Measurements from ENCODE around the gene OR4K5. TPM values are rescaled to one million over a fixed set of nuclear protein-coding genes. Genes with fewer than 3 reads are reported as not detected.
"Not testable (repeated sequence)": the region's sequence is repeated elsewhere in the genome, so short reads cannot be mapped to it uniquely, and the experiment has no call there.

Gene OR4K5
- total RNA-seq, 2 donors from 2014 or later, result not detected

DNA sequence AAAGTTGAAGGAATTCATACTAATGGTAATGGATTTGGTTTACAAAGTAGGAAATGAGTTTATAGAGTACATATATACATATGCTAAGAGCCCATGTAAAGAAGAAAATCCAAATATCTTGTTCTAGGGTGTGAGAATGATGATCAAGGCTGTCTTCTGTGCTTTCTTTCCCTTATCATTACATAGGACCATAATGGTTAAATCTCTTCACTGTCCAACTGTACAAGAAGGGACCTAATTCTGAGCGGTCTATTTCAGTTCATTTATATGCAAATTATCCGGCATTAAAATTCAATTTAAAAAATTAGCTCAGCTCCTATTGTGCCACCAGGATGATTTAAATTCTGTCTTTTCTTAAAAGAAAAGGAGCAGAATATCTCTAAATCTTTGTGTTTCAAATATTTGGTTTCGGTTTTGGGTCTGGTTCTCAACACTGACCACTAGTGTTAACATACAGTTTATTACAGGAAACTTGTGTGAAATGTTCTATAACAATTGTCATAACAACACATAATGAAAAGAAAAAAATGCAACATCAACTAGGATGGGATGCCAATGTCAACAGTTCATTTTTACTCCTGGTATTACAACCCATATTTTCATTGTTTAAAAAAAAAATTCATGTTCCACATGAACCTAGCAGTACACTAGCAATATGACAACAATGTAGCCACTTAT, 27.1 kb downstream of the OR4K5 start:
- TF ChIP-seq, protein P1, sequence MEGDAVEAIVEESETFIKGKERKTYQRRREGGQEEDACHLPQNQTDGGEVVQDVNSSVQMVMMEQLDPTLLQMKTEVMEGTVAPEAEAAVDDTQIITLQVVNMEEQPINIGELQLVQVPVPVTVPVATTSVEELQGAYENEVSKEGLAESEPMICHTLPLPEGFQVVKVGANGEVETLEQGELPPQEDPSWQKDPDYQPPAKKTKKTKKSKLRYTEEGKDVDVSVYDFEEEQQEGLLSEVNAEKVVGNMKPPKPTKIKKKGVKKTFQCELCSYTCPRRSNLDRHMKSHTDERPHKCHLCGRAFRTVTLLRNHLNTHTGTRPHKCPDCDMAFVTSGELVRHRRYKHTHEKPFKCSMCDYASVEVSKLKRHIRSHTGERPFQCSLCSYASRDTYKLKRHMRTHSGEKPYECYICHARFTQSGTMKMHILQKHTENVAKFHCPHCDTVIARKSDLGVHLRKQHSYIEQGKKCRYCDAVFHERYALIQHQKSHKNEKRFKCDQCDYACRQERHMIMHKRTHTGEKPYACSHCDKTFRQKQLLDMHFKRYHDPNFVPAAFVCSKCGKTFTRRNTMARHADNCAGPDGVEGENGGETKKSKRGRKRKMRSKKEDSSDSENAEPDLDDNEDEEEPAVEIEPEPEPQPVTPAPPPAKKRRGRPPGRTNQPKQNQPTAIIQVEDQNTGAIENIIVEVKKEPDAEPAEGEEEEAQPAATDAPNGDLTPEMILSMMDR (IDR thresholded peaks at IDR 0.05), result no peak
- TF ChIP-seq POLR2A (IDR thresholded peaks at IDR 0.05), result no peak
- H3K36me3 ChIP-seq (replicated peaks in 1 of 2; ENCODE audit: insufficient read depth in 1 of 2, low read depth in 2 of 2), result no peaks in the 10 kb centered on the region
- intact Hi-C loops (cut with DNase I), result no loop called here
- WGBS, 2 donors, result 56 to 69% methylated on average over 3 of the region's 3 CpGs
- no peaks in the 10 kb centered on the region for H3K27me3 ChIP-seq
- DNase-seq, result no peak
- no peak for ATAC-seq
- no peaks in the 10 kb centered on the region for H3K9me3 ChIP-seq
- no peaks in the 10 kb centered on the region for H3K4me1 ChIP-seq
- no peak overlapping the region for H3K27ac ChIP-seq
- no peak overlapping the region for H3K4me3 ChIP-seq

DNA sequence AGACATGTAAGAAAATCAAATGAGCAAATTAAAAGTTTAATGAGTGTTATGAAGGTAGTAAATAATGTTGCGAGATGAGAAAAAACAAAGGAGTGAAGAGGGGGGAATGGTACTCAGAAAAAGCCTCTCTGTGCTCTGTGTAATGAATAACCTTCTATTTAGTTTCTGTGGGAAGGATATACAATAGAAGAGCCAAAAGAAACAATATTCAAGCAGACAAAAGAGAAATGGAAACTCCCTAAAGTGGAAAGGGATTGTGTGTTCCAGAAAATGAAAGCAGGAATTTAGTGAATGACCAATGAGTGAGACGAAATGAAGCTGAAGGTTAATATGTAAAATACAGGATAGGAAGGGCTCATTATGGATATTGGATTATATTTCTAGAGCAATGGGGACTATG, 28.8 kb downstream of the OR4K5 start:
- intact Hi-C loops (cut with DNase I), result no loop called here
- 44 to 53% methylated on average over 2 of the region's 2 CpGs for WGBS, 2 donors
- H3K9me3 ChIP-seq, result no peaks in the 10 kb centered on the region

GRCh38 chr14:19969735-19970134, 49.3 kb downstream of the OR4K5 start:
- DNase-seq; intact Hi-C loops (cut with DNase I); H3K27me3 ChIP-seq; H3K27ac ChIP-seq; H3K4me3 ChIP-seq; H3K9me3 ChIP-seq; H3K4me1 ChIP-seq; ATAC-seq; H3K36me3 ChIP-seq (replicated peaks in 1 of 2; ENCODE audit: insufficient read depth in 1 of 2, low read depth in 2 of 2): not testable (repeated sequence)
- WGBS, 2 donors, result 41 to 50% methylated on average over 2 of the region's 2 CpGs

More for the DNA sequence above, 28.8 kb downstream of the OR4K5 start:
- no peaks in the 10 kb centered on the region for H3K4me1 ChIP-seq
- no peak overlapping the region for H3K4me3 ChIP-seq
- no peak for ATAC-seq
- TF ChIP-seq POLR2A (IDR thresholded peaks at IDR 0.05), result no peak
- TF ChIP-seq, protein P1 (IDR thresholded peaks at IDR 0.05), result no peak
- DNase-seq, result no peak
- no peaks in the 10 kb centered on the region for H3K36me3 ChIP-seq (replicated peaks in 1 of 2; ENCODE audit: insufficient read depth in 1 of 2, low read depth in 2 of 2)
- no peaks in the 10 kb centered on the region for H3K27me3 ChIP-seq
- H3K27ac ChIP-seq, result no peak overlapping the region

Other genes starting within 250 kb of the OR4K5 start
- not detected for gene OR11H2, start 206.7 kb upstream of the OR4K5 start, total RNA-seq
- gene OR4Q3, start 177.0 kb upstream of the OR4K5 start, total RNA-seq, result not detected
- gene OR4M1, start 147.1 kb upstream of the OR4K5 start, total RNA-seq, result not detected
- gene OR4N2, start 116.8 kb upstream of the OR4K5 start, total RNA-seq, result not detected
- not detected for gene OR4K2, start 45.5 kb upstream of the OR4K5 start, total RNA-seq
- gene OR4K1, start 10.3 kb downstream of the OR4K5 start, total RNA-seq, result not detected
- gene OR4K15, start 55.0 kb downstream of the OR4K5 start, total RNA-seq, result not detected
- not detected for gene OR4Q2, start 81.6 kb downstream of the OR4K5 start, total RNA-seq
- gene OR4K14, start 98.7 kb downstream of the OR4K5 start, total RNA-seq, result not detected
- gene OR4K13, start 115.4 kb downstream of the OR4K5 start, total RNA-seq, result not detected
- not detected for gene OR4L1, start 139.4 kb downstream of the OR4K5 start, total RNA-seq
- gene OR4K17, start 190.1 kb downstream of the OR4K5 start, total RNA-seq, result not detected
- gene OR4N5, start 218.2 kb downstream of the OR4K5 start, total RNA-seq, result not detected

Measured in body of pancreas (tissue), 4 donors.